GM12892 (cell line): Measurements from ENCODE around the gene RTRAF.

Experiments
- POLR2A ChIP-seq: IDR thresholded peaks from 2 replicates; pipeline ENCODE4 v1.6.1; 2011; ENCODE audit warnings: low read depth, low read length, control low read depth
- TAF1 ChIP-seq: IDR thresholded peaks from 2 replicates; pipeline ENCODE4 v1.6.1; 2011; ENCODE audit warnings: low read depth, mild to moderate bottlenecking, control low read depth, low read length, borderline replicate concordance

GRCh38 chr14:52044791-52045522 is 55.6 kb downstream of the RTRAF start:
- no peak for TF ChIP-seq POLR2A
- no peak for TF ChIP-seq TAF1
